Activated T-cell treated with anti-CD3 and anti-CD28 coated beads for 4 hours (primary cell): ENCODE data around the gene YIPF2.
"Not testable (repeated sequence)": the region's sequence is repeated elsewhere in the genome, so short reads cannot be mapped to it uniquely, and the experiment has no call there.

ENCODE experiments used
- DNase-seq: peaks from one replicate; pipeline ENCODE4 v3.0.0-alpha.2; 2020

The YIPF2 gene

GRCh38 chr19:10908380-10908960, 20.0 kb downstream of the YIPF2 start:
- DNase-seq: no peak

- DNase-seq: no peak
Observed at GRCh38 chr19:10907925-10908324, 20.5 kb downstream of the YIPF2 start.

GRCh38 chr19:10899151-10899653, 29.2 kb downstream of the YIPF2 start:
- no peak for DNase-seq

- DNase-seq: no peak
Observed at GRCh38 chr19:10898633-10899032, 29.8 kb downstream of the YIPF2 start.

GRCh38 chr19:10896851-10897526, 31.4 kb downstream of the YIPF2 start:
- no peak for DNase-seq

- DNase-seq: no peak
Observed at GRCh38 chr19:10895920-10896319, 32.5 kb downstream of the YIPF2 start.

- no peak for DNase-seq
Observed at GRCh38 chr19:10895363-10895762, 33.1 kb downstream of the YIPF2 start.

- DNase-seq: no peak
Observed at GRCh38 chr19:10894911-10895213, 33.6 kb downstream of the YIPF2 start.

GRCh38 chr19:10892256-10892655, 36.2 kb downstream of the YIPF2 start:
- no peak for DNase-seq

GRCh38 chr19:10891405-10892086, 36.9 kb downstream of the YIPF2 start:
- no peak for DNase-seq

- no peak for DNase-seq
Observed at GRCh38 chr19:10889880-10890279, 38.6 kb downstream of the YIPF2 start.

GRCh38 chr19:10888421-10888866, 40.0 kb downstream of the YIPF2 start:
- DNase-seq: no peak

GRCh38 chr19:10887616-10888367, 40.6 kb downstream of the YIPF2 start:
- DNase-seq: no peak

GRCh38 chr19:10885201-10886169, 43.0 kb downstream of the YIPF2 start:
- no peak for DNase-seq

GRCh38 chr19:10884274-10884673, 44.2 kb downstream of the YIPF2 start:
- DNase-seq: no peak

- DNase-seq: no peak
Observed at GRCh38 chr19:10882108-10882457, 46.4 kb downstream of the YIPF2 start.

GRCh38 chr19:10881403-10882107, 46.9 kb downstream of the YIPF2 start:
- DNase-seq: no peak

- no peak for DNase-seq
Observed at GRCh38 chr19:10878253-10878652, 50.2 kb downstream of the YIPF2 start.

GRCh38 chr19:10877608-10878007, 50.8 kb downstream of the YIPF2 start:
- DNase-seq: not testable (repeated sequence)

GRCh38 chr19:10876459-10877240, 51.8 kb downstream of the YIPF2 start:
- DNase-seq: no peak

- no peak for DNase-seq
Observed at GRCh38 chr19:10874024-10874423, 54.4 kb downstream of the YIPF2 start.
